Activated CD8-positive, alpha-beta T cell treated with anti-CD3 and anti-CD28 coated beads for 36 hours (primary cell): ENCODE data around the gene TMPRSS12. TPM values are rescaled to one million over a fixed set of nuclear protein-coding genes. Genes with fewer than 3 reads are reported as not detected.
"Not testable (repeated sequence)": the region's sequence is repeated elsewhere in the genome, so short reads cannot be mapped to it uniquely, and the experiment has no call there.

Experiments used
- ATAC-seq: fragments of 200-7000 bp; cut with Tn5 transposase; one replicate; pipeline ENCODE4 v1.10.0; 2021; ENCODE audit warnings: mild to moderate bottlenecking, moderate library complexity
- CTCF ChIA-PET: fragments of 350-600 bp; sonication (Branson Sonifier 250); formaldehyde crosslinking; loops from one replicate; lab custom pipeline; 2021; ENCODE audit warnings: antibody characterized with exemption; lab: Charles Lee
- POLR2A ChIA-PET: fragments of 350-600 bp; sonication (Branson Sonifier 250); formaldehyde crosslinking; loops from one replicate; lab custom pipeline; 2021; ENCODE audit warnings: antibody characterized with exemption; lab: Charles Lee
- DNase-seq: peaks from one replicate; pipeline ENCODE4 v3.0.0-alpha.2; 2020
- H3K27ac Mint-ChIP-seq: one replicate; pipeline ENCODE4 v1.8.0; 2021; ENCODE audit warnings: mild to moderate bottlenecking, mixed read lengths
- H3K27me3 Mint-ChIP-seq: one replicate; pipeline ENCODE4 v1.8.0; 2021; ENCODE audit warnings: mixed read lengths
- H3K36me3 Mint-ChIP-seq: one replicate; pipeline ENCODE4 v1.8.0; 2021; ENCODE audit warnings: low read depth, mixed read lengths
- H3K4me1 Mint-ChIP-seq: one replicate; pipeline ENCODE4 v1.8.0; 2021; ENCODE audit warnings: low read depth, mixed read lengths
- H3K4me3 Mint-ChIP-seq: one replicate; pipeline ENCODE4 v1.8.0; 2021; ENCODE audit warnings: mild to moderate bottlenecking, moderate library complexity, mixed read lengths
- H3K9me3 Mint-ChIP-seq: one replicate; pipeline ENCODE4 v1.8.0; 2021; ENCODE audit warnings: mixed read lengths
- intact Hi-C: fragments of 100-400 bp; cut with micrococcal nuclease; formaldehyde crosslinking; loops from one replicate; pipeline ENCODE4 v1.10.0; 2022
- total RNA-seq, 2 experiments: library from RNA; stranded (reverse); gene quantifications; one replicate each; pipeline ENCODE4 v1.2.3, GENCODE V29; 2021
- TF ChIP-seq, protein P1 (sequence below): fragments of 200-600 bp; IDR thresholded peaks from one replicate; pipeline ENCODE4 v1.8.0; 2022; ENCODE audit warnings: antibody characterized with exemption, mild to moderate bottlenecking

TMPRSS12 gene
- total RNA-seq, 2 experiments from 2014 or later: not detected

DNA sequence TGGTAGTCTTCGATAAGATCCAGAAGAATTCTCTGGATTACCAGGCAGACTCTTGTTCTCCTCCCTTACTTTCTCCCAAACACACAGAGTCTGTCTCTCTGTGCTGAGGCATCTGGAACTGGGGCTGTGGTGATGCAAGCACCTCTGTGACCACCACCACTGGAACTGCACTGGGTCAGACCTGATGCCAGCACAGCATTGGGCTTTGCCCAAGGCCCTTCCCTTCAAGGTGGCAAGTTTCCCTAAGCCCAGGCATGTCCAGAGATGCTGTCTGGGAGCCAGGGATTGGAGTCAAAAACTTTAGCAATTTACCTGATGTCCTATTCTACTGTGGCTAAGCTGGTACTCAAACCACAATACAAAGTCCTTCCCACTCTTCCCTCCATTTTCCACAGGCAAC is 14.6 kb upstream of the TMPRSS12 start:
- no peak overlapping the region for H3K27ac Mint-ChIP-seq
- CTCF ChIA-PET: interaction anchor here (0.9 kb wide), 1 partner anchor 31 kb away, joined by 4 read pairs; no protein-coding TSS in a partner anchor
- intact Hi-C loops: loop anchor here (10.0 kb wide), 1 partner anchor 167 kb away; no protein-coding TSS in a partner anchor

DNA sequence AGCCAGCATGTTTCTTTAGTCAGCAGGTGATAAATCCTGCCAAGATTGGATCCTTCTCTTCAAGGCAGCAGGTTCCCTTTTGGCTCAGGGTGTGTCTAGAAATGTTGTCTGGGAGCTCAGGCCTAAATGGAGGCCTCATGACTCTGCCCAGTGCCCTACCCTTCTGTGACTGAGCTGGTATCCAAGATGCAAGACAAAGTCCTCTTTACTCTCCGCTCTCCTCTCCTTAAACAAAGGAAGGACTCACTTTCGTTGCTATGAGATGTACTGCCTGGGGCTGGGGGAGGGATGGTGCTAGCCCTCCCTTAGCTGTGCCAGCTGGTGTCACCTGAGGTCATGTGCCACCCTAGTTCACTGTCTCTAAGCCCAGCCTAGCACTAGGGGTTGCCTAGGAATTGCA is 13.8 kb upstream of the TMPRSS12 start:
- DNase-seq (no peak), ATAC-seq (no peak)
- Mint-ChIP-seq H3K36me3 (no peaks in the 10 kb centered on the region), H3K4me3 (no peak overlapping the region), H3K9me3 (peaks cover 7% of the 10 kb centered on the region), H3K27me3 (peaks cover 3% of the 10 kb centered on the region), H3K4me1 (peaks cover 8% of the 10 kb centered on the region), H3K27ac (no peak overlapping the region)
- POLR2A ChIA-PET: no interaction called here
- TF ChIP-seq, protein P1, sequence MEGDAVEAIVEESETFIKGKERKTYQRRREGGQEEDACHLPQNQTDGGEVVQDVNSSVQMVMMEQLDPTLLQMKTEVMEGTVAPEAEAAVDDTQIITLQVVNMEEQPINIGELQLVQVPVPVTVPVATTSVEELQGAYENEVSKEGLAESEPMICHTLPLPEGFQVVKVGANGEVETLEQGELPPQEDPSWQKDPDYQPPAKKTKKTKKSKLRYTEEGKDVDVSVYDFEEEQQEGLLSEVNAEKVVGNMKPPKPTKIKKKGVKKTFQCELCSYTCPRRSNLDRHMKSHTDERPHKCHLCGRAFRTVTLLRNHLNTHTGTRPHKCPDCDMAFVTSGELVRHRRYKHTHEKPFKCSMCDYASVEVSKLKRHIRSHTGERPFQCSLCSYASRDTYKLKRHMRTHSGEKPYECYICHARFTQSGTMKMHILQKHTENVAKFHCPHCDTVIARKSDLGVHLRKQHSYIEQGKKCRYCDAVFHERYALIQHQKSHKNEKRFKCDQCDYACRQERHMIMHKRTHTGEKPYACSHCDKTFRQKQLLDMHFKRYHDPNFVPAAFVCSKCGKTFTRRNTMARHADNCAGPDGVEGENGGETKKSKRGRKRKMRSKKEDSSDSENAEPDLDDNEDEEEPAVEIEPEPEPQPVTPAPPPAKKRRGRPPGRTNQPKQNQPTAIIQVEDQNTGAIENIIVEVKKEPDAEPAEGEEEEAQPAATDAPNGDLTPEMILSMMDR: no peak
- intact Hi-C loops: loop anchor here (10.0 kb wide), 1 partner anchor 166 kb away; no protein-coding TSS in a partner anchor
- CTCF ChIA-PET: interaction anchor here (0.9 to 1.7 kb wide), 2 partner anchors 31 to 32 kb away, joined by 3 to 4 read pairs; no protein-coding TSS in a partner anchor

More for the DNA sequence above, 14.6 kb upstream of the TMPRSS12 start:
- Mint-ChIP-seq H3K4me3 (no peak overlapping the region), H3K36me3 (no peaks in the 10 kb centered on the region), H3K27me3 (peaks cover 3% of the 10 kb centered on the region), H3K9me3 (peaks cover under 1% of the 10 kb centered on the region), H3K4me1 (peaks cover 8% of the 10 kb centered on the region)
- TF ChIP-seq, protein P1: no peak
- no peak for DNase-seq
- ATAC-seq: no peak
- POLR2A ChIA-PET: no interaction called here

DNA sequence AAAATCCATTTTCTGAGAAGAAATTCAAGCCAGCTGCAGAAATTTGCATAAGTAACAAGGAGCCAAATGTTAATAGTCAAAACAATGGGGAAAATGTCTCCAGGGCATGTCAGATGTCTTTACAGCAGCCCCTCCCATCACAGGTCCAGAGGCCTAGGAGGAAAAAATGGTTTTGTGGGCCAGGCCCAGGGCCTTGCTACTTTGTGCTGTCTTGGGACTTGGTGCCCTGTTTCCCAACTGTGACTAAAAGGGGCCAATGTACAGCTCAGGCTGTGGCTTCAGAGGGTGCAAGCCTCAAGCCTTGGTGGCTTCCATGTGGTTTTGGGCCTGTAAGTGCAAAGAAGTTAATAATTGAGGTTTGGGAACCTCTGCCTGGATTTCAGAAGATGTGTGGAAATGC is 8.9 kb upstream of the TMPRSS12 start:
- intact Hi-C loops, H3K4me1 Mint-ChIP-seq, ATAC-seq, POLR2A ChIA-PET, H3K27ac Mint-ChIP-seq, H3K4me3 Mint-ChIP-seq, H3K27me3 Mint-ChIP-seq, H3K36me3 Mint-ChIP-seq, DNase-seq: not testable (repeated sequence)
- CTCF ChIA-PET: interaction anchor here (1.2 kb wide), 1 partner anchor 9 kb away, joined by 3 read pairs; no protein-coding TSS in a partner anchor
- H3K9me3 Mint-ChIP-seq: peaks cover 19% of the 10 kb centered on the region

DNA sequence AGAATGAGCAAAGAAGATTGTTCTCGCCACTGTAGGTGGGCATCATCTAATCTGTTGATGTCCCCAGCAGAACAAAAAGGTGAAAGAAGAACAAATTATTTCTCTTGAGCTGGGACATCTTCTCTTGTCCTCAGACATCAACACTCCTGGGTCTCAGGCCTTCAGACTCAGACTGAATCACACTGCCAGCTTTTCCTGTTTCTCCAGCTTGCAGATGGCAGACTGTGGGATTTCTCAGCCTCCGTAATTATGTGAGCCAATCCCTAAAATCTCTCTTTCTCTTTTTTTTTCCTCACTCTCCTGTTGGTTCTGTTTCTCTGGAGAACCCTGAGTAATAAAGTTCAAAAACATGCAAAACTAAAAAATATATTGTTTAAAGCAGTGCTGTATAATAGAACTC is 3.7 kb upstream of the TMPRSS12 start:
- CTCF ChIA-PET: interaction anchor here (2.1 kb wide), 1 partner anchor 21 kb away, joined by 5 read pairs; no protein-coding TSS in a partner anchor
- H3K36me3 Mint-ChIP-seq: peaks cover 2% of the 10 kb centered on the region
- POLR2A ChIA-PET: interaction anchor here (0.6 kb wide), 1 partner anchor 87 kb away, joined by 3 read pairs; no protein-coding TSS in a partner anchor

DNA sequence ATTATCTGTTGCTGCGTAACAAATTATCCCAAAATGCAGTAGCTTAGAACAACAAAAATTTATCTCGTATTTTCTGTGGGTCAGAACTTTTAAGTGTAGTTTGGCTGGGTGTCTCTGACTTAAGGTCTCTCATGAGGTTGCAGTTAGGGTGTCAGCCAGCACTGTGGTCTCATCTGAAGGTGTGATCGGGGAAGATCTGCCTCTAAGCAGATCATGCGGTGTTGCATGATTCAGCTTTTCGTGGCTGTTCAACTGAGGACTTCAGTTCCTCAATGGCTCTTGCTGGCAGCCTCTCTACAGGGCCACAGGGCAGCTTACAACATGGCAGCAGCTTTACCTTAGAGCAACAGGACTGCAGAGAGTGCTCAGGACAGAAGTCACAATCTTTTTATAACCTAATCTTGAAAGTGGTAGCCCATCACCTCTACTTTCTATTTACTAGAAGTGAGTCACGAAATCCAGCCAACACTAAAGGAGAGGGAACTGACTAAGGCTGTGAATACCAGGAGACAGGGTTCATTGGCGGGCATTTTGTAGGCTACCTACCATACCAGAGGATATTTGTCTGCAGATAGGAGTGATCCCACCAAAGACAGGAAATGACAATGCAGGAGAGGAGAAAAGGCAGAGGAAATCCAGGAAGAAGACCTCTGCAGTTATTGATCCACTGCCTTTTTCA is 1.8 kb upstream of the TMPRSS12 start:
- no peaks in the 10 kb centered on the region for H3K36me3 Mint-ChIP-seq
- H3K9me3 Mint-ChIP-seq: peaks cover 10% of the 10 kb centered on the region
- H3K4me3 Mint-ChIP-seq: no peak overlapping the region
- POLR2A ChIA-PET: no interaction called here
- intact Hi-C loops: no loop called here
- no peaks in the 10 kb centered on the region for H3K4me1 Mint-ChIP-seq
- peaks cover 12% of the 10 kb centered on the region for H3K27me3 Mint-ChIP-seq
- no peak overlapping the region for H3K27ac Mint-ChIP-seq
- DNase-seq (peak; percentile 22), ATAC-seq (no peak)
- CTCF ChIA-PET: interaction anchor here (2.1 kb wide), 1 partner anchor 20 kb away, joined by 5 read pairs; no protein-coding TSS in a partner anchor
- TF ChIP-seq, protein P1: no peak

More for the DNA sequence above, 3.7 kb upstream of the TMPRSS12 start:
- DNase-seq (no peak), ATAC-seq (no peak)
- Mint-ChIP-seq H3K4me3 (no peak overlapping the region), H3K27ac (no peak overlapping the region), H3K9me3 (peaks cover 21% of the 10 kb centered on the region), H3K4me1 (no peaks in the 10 kb centered on the region), H3K27me3 (peaks cover 13% of the 10 kb centered on the region)
- intact Hi-C loops: no loop called here
- TF ChIP-seq, protein P1: no peak
